Right lobe of liver (tissue), 4 donors: Measurements from ENCODE around the gene RPS6KA5.

ENCODE experiments used
- POLR2A ChIP-seq: fragments of 450-650 bp; IDR thresholded peaks from one replicate; pipeline ENCODE4 v1.6.1; 2017; ENCODE audit warnings: antibody characterized with exemption, mild to moderate bottlenecking
- TF ChIP-seq, protein P1 (sequence below), 4 donors: fragments of 200-600 bp in 3 of 4; fragments of 450-650 bp in 1 of 4; IDR thresholded peaks; one replicate each; pipeline versions ENCODE4 v1.5.1 to v1.8.0; 2016 to 2022; ENCODE audit warnings: antibody characterized with exemption in 4 of 4, mild to moderate bottlenecking in 2 of 4
- donor health status: DM: no; HTN: no; CAD: no.
- donor health status: DM: no; HTN: no; CAD: no.
- donor health status: DM: no; HTN: yes; CAD: no.

DNA sequence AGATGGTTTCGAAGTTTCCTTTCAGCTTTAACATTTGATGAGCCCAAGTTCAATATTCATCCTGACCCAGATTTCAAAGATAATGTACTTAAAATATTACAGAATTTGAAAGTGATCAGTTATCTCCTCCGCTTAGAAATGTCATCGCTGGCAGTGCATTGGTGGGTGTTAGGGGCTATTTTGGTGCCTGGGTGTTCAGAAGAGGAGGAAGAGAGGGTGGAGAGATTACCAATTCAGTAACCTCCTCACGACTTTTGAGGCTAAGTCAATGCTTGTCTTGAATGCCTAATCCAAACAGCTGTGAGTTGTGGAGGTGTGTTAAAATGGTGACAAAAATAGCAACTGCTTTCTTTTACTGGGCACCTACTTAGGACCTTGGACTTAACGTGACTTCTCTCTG is 39.7 kb upstream of the RPS6KA5 start:
- TF ChIP-seq, protein P1, sequence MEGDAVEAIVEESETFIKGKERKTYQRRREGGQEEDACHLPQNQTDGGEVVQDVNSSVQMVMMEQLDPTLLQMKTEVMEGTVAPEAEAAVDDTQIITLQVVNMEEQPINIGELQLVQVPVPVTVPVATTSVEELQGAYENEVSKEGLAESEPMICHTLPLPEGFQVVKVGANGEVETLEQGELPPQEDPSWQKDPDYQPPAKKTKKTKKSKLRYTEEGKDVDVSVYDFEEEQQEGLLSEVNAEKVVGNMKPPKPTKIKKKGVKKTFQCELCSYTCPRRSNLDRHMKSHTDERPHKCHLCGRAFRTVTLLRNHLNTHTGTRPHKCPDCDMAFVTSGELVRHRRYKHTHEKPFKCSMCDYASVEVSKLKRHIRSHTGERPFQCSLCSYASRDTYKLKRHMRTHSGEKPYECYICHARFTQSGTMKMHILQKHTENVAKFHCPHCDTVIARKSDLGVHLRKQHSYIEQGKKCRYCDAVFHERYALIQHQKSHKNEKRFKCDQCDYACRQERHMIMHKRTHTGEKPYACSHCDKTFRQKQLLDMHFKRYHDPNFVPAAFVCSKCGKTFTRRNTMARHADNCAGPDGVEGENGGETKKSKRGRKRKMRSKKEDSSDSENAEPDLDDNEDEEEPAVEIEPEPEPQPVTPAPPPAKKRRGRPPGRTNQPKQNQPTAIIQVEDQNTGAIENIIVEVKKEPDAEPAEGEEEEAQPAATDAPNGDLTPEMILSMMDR (IDR thresholded peaks at IDR 0.05): no peak
- TF ChIP-seq POLR2A: no peak
